Measurements from ENCODE around the gene DCLK2. TPM values are rescaled to one million over a fixed set of nuclear protein-coding genes. Genes with fewer than 3 reads are reported as not detected.
A peak's percentile ranks its signal among the peaks of the same experiment; 100 is the strongest.

DCLK2 gene
- total and polyA plus RNA-seq, 2 of the 4 experiments (the other 2 are of a cell fraction), result 11.3 to 15.5 TPM

- TF ChIP-seq RCOR1 (IDR thresholded peaks at IDR 0.05; ENCODE audit: insufficient replicate concordance, low read length), result peak; percentile 88
- no peak for TF ChIP-seq CHD1 (IDR thresholded peaks at IDR 0.05; ENCODE audit: low read depth, low read length)
- TF ChIP-seq BHLHE40 (IDR thresholded peaks at IDR 0.05; ENCODE audit: low read depth, low read length), result no peak
- TF ChIP-seq FOS (IDR thresholded peaks at IDR 0.05; ENCODE audit: low read depth, low read length), result no peak
Measured at GRCh38 chr4:150079081-150079581, 886 bp downstream of the DCLK2 start (continued).

DNA sequence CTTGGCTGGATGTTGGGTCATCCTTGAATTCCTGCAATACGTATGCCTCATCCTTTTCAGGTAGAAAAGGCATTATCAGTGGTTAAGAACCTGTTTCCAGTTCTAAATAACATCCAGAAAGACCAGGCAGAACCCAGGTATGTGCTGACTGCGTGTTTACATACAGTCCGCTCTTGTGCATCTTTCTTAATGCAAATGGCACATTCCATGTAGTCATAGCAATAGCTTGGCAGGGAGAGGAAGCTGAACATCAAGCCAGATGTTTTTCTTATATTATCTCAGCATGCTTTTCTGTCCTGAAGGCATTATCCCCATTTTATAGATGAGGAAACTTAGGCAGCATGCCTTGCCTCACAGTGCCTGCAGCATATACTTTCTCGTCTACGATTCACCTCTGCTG lies 2.1 kb downstream of the DCLK2 start:
- Histone ChIP-seq H2BK15ac (ENCODE audit: low read depth, low read length) (no peak overlapping the region), H3K4me2 (ENCODE audit: low read depth, low read length) (peak overlapping the region; percentile 69), H3K79me1 (ENCODE audit: low read depth in 1 of 2, low read length in 2 of 2) (peaks cover 7 to 46% of the 10 kb centered on the region in 2 experiments), H4K20me1 (ENCODE audit: insufficient read depth, low read length) (peaks cover 16% of the 10 kb centered on the region; the same call in 1 of the 2 replicates), H2BK120ac (ENCODE audit: low read depth, low read length) (no peak overlapping the region), H3K4ac (ENCODE audit: low read depth, low read length) (no peak overlapping the region), H3K36me3 (ENCODE audit: control insufficient read depth, insufficient read depth, low read length) (no peaks in the 10 kb centered on the region), H4K5ac (ENCODE audit: low read depth, low read length) (no peak overlapping the region), H2AK9ac (replicated peaks; ENCODE audit: low read depth, low read length, poor library complexity) (no peak overlapping the region), H3K18ac (ENCODE audit: low read depth, low read length) (no peak overlapping the region), H3K9me3 (ENCODE audit: control insufficient read depth, insufficient read depth, low read length) (no peaks in the 10 kb centered on the region), H3K14ac (replicated peaks; ENCODE audit: low read depth, low read length) (no peak overlapping the region), H4K8ac (ENCODE audit: low read depth in 2 of 2, low read length in 2 of 2) (no peak overlapping the region), H3K56ac (ENCODE audit: extremely low read depth, insufficient read depth, low read length) (no peak overlapping the region), H3K9ac (ENCODE audit: low read depth, low read length) (no peak overlapping the region), H2BK5ac (ENCODE audit: low read depth, low read length, poor library complexity, severe bottlenecking) (no peak overlapping the region), H3K4me3 (ENCODE audit: insufficient read depth, low read depth, low read length) (peak overlapping the region; percentile 78; the same call in 1 of the 2 replicates), H3K27me3 (ENCODE audit: control insufficient read depth, insufficient read depth, low read length) (no peaks in the 10 kb centered on the region), H2BK20ac (ENCODE audit: low read depth, low read length) (no peak overlapping the region), H2AFZ (replicated peaks; ENCODE audit: low read length, poor library complexity) (no peak overlapping the region), H3K4me1 (ENCODE audit: control insufficient read depth, insufficient read depth, low read length) (no peaks in the 10 kb centered on the region), H3K23ac (ENCODE audit: low read depth, low read length) (no peak overlapping the region; the same call in 1 of the 2 replicates), H2AK5ac (ENCODE audit: low read depth, low read length) (no peak overlapping the region; the same call in 1 of the 2 replicates), H3K27ac (ENCODE audit: insufficient read depth, low read length) (no peak overlapping the region), H3K9me1 (ENCODE audit: insufficient read depth, low read length) (peaks cover 2% of the 10 kb centered on the region), H4K91ac (ENCODE audit: insufficient read depth, low read depth, low read length) (no peak overlapping the region)
- TF ChIP-seq CEBPB (IDR thresholded peaks at IDR 0.05; ENCODE audit: low read depth, low read length), result no peak
- 0 out of 2 replicates have a peak, but pooled peaks have one; percentile 16 for TF ChIP-seq MAFK (IDR thresholded peaks at IDR 0.05; ENCODE audit: low read depth, low read length)
- in situ Hi-C loops (cut with MboI; ENCODE audit: low sequenced_read_pairs), result no loop called here
- DNase-seq, result peak; percentile 63
- no peak for ATAC-seq (ENCODE audit: low read depth)
- POLR2A ChIA-PET (ENCODE audit: unreplicated experiment), result no interaction called here
- dilution Hi-C loops (cut with HindIII; ENCODE audit: low sequenced_read_pairs, unreplicated experiment), result no loop called here
- intact Hi-C loops (cut with micrococcal nuclease), result no loop called here
- no TSS peak for BruUV-seq (replicated peaks)
- 90% methylated on average over 2 of the region's 5 CpGs; no CpG with 5 or more reads in 1 of the 2 experiments for WGBS, 2 experiments (ENCODE audit: extremely low coverage in 2 of 2, insufficient read length in 1 of 2)
- CTCF ChIA-PET, result interaction anchor here (1.2 kb wide), 1 partner anchor 90 kb away, joined by 4 read pairs; no protein-coding TSS in a partner anchor

Data from IMR-90 (cell line).